Esophagus squamous epithelium (tissue), 4 donors: ENCODE measurements around the gene PLCB4.

ENCODE experiments used
- POLR2A ChIP-seq, 4 donors: fragments of 450-650 bp; IDR thresholded peaks; one replicate each; pipeline ENCODE4 v1.6.1; 2017; ENCODE audit warnings: antibody characterized with exemption in 4 of 4, mild to moderate bottlenecking in 4 of 4, moderate library complexity in 3 of 4
- TF ChIP-seq, protein P1 (sequence below), 6 experiments: fragments of 450-650 bp in 4 of 6; fragments of 200-600 bp in 2 of 6; sonication (generic) in 2 of 6; IDR thresholded peaks; one replicate each; pipeline ENCODE4 v1.5.1; 2016 to 2019; ENCODE audit warnings: antibody characterized with exemption in 6 of 6, mild to moderate bottlenecking in 4 of 6, moderate library complexity in 4 of 6

GRCh38 chr20:9156529-9157280 lies 87.8 kb downstream of the PLCB4 start:
- TF ChIP-seq, protein P1, sequence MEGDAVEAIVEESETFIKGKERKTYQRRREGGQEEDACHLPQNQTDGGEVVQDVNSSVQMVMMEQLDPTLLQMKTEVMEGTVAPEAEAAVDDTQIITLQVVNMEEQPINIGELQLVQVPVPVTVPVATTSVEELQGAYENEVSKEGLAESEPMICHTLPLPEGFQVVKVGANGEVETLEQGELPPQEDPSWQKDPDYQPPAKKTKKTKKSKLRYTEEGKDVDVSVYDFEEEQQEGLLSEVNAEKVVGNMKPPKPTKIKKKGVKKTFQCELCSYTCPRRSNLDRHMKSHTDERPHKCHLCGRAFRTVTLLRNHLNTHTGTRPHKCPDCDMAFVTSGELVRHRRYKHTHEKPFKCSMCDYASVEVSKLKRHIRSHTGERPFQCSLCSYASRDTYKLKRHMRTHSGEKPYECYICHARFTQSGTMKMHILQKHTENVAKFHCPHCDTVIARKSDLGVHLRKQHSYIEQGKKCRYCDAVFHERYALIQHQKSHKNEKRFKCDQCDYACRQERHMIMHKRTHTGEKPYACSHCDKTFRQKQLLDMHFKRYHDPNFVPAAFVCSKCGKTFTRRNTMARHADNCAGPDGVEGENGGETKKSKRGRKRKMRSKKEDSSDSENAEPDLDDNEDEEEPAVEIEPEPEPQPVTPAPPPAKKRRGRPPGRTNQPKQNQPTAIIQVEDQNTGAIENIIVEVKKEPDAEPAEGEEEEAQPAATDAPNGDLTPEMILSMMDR (IDR thresholded peaks at IDR 0.05) = no peak
- no peak for TF ChIP-seq POLR2A (IDR thresholded peaks at IDR 0.05)
